Stimulated activated CD4-positive, alpha-beta T cell treated with anti-CD3 and anti-CD28 coated beads, Interleukin-15, amount 100 ng/mL, for 1 hour (primary cell): ENCODE measurements around the gene OR52N1.
A peak's percentile ranks its signal among the peaks of the same experiment; 100 is the strongest.

Experiments
- DNase-seq, 2 donors: peaks; one replicate each; pipeline ENCODE4 v3.0.0-alpha.2; 2020; ENCODE audit warnings: low read depth in 1 of 2, low spot score in 1 of 2

The OR52N1 gene

DNA sequence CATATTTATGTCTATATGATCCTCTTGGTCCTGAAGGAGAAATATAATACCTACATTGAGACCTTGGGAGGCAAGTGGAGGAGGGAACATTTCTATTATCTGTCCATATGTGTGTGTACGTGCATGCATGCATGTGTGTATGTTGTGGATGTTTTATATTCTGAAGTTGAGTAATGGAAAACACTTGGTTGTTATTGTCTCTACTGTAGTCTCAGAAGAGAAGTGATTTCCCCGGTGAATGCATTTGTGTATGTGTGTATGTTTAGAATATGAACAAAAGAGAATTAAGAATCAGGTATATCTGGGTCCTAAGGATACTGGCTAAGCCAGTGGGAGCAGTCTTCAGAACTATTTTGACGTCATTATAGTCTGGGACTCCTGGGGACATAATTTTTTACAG is at the start of gene OR52N1:
Gene OR52N1, minus strand, starts transcription at position 101 of the 400 bp plus-strand sequence. CDS start 2,449 bp downstream, outside the sequence.
- no peak for DNase-seq

DNA sequence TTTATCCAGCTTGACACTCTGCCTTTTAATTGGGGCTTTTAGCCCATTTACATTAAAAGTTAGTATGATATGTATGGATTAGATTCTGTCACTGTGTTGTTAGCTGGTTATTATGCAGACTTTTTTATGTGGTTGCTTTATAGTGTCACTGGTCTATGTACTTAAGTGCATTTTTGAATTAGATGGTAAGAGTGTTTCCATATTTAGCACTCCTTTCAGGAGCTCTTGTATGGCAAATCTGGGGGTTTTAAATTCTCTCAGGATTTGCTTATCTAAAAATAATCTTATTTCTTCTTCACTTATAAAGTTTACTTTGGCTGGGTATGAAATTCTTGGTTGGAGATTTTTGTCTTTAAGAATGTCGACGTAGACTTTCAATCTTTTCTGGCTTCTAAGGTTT is 46.6 kb upstream of the OR52N1 start:
- no peak for DNase-seq

GRCh38 chr11:5833446-5833845 is 42.4 kb upstream of the OR52N1 start:
- DNase-seq, result no peak

- no peak for DNase-seq
Observed at GRCh38 chr11:5831196-5831829, 40.2 kb upstream of the OR52N1 start.

DNA sequence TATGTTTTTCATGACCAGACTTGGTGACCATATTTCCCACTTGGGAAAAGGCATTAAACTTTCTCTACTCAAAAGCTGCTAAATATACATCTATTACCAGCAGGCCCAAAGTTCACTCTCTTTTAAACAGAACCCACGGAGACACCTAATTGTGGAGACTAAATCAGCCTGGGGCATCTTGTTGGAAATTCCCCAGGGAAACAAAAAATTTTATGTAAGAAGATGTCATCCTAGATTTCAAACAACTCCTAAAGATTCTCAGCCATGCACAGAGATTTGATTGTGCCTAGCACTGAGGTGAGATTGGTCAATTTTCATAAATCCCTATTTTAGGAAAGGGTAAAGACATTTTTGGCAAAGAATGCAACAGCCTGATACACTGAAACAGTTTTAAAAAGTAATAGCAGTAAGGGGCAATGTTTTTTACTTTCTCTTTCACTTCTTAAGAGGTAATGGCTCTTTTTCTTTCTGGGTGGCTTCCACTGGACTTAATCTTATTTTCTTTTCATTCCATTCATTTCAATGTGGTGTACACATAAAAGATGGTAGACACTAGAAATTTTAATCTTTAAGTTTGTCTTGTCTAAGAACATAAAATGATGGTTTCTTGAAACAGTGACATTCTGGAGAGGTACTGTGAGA is 27.3 kb upstream of the OR52N1 start:
- DNase-seq, result no peak

GRCh38 chr11:5815534-5815933 is 24.5 kb upstream of the OR52N1 start:
- DNase-seq, result no peak

DNA sequence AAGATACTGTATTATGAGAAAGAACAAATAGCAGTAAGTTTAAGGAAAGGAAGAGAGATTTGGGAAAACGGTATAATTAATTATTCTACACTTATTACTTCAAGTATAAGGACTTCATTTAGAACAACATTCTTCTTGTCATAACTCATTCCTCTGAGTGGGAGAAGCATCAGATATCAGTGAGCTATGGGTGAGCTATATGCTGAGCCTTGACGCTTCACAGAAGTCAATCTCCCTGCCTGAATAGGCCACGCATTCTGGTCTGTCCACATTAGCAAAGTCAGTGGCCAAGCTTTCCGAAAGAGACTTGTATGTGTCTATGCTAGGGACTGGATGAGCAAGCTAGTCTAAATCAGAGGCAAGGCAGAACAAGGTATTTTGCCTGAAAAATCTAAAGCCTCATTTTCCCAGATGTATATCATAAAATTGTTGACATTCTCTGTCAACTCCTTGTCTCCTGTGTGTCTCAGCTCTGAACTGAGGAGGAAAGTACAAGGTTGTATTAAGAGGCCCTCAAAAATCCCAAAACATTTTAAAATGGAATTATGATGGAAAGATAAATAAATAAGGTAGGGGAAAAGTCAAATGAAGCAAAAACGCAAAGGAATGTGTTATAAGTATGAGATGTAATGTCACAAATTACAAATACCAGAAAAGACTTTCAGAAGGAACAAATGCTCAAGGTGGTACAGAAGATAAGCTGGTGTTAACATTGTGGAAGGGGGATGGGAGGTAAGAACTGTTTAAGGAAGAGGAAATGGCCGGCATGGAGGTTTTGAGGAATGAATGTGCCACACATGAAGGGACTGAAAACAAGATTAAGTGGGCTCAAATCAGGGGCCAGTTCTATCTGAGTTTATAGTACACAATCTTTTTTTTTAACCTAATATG is 19.1 kb upstream of the OR52N1 start:
- no peak for DNase-seq

DNA sequence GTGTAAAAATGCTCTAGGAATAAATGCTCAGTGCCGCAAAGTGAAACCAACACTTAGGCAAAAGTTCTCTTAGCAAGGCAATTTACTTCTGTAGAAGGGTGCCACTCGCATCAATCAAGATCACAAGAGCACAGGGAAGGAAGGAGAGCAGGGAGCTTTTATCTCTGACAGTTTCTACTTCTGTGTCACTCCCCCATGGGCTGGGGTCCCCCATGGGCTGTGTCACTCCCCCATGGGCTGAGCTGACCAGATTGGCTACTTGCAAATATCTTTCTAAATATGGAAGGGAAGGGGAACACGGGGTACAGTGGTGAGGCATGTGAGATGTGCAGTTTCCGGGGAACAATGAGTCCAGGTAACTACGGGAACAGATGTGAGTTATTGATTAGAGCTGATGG is 18.1 kb upstream of the OR52N1 start:
- DNase-seq, result no peak

GRCh38 chr11:5808500-5809121 is 17.5 kb upstream of the OR52N1 start, which contains the start of gene OR52N2:
OR52N2 (plus strand) TSS chr11:5808924; CDS start chr11:5820336, 11,412 bp downstream.
- DNase-seq, result peak; percentile 35 to 47

GRCh38 chr11:5807580-5807979 is 16.5 kb upstream of the OR52N1 start:
- DNase-seq, result no peak

GRCh38 chr11:5803982-5804381 is 12.9 kb upstream of the OR52N1 start:
- no peak for DNase-seq

DNA sequence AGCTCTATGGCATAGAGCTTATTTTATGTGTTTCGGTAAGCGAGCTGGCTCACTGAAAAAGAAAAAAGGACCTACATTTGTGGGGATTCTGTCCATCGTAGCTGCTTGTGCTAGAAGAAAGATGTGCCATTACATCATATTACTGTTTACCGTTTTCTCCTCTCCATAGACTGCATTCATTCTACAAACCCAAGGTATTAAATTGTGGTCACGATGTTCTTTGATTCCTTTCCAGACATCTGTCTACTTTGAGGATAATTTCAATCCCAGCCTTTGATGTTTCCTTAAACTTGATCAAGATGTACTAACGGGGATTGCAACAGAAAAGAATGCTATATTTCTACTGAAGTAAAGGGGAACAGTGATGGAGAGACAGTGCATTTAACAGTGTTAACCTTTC is 5.5 kb upstream of the OR52N1 start:
- no peak for DNase-seq

GRCh38 chr11:5783255-5783654 is 7.8 kb downstream of the OR52N1 start, which contains the start of gene OR52N5:
OR52N5 (minus strand) TSS chr11:5783355; CDS start chr11:5778634, 4,721 bp downstream.
- DNase-seq, result no peak

GRCh38 chr11:5767056-5767455 is 24.0 kb downstream of the OR52N1 start:
- no peak for DNase-seq

- no peak for DNase-seq
Observed at GRCh38 chr11:5753943-5754342, 37.1 kb downstream of the OR52N1 start, which contains the start of gene OR52N4. OR52N4 (plus strand) TSS chr11:5754243; CDS start chr11:5754741, 498 bp downstream.

DNA sequence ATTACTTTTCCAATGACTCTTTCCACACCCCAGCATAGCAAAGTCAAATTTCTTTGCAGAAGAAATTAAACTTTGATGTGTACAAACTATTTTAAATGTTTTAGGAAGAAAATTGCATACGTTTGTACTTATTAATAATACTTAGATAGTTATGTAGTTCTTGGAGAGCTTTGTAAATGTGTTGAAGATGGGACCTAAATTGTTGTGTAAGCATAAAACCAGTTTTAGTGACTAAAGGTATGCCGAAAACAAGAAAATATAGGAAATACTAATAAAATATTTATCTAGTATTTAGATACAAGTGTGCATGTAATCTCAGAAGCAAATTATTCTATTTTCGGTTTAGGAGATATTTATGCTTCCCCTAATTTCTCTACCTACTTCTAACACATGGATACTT is 41.2 kb downstream of the OR52N1 start:
- no peak for DNase-seq

DNA sequence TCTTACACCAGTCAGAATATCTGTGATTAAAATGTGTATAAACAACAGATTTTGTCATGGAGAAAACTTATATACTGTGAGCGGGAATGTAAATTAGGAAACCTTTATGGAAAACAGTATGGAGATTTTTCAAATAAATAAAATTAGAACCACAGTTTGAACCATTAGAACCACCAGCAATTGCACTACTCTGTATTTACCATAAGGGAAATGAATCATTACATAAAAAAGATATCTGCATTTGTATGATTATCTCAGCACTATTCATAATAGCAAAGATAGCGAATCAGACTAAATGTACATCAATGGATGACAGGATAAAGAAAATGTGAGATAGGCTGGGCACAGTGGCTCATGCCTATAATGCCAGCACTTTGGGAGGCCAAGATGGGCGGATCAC is 44.5 kb downstream of the OR52N1 start:
- DNase-seq, result no peak

GRCh38 chr11:5738431-5738830 is 52.6 kb downstream of the OR52N1 start:
- DNase-seq, result no peak

DNA sequence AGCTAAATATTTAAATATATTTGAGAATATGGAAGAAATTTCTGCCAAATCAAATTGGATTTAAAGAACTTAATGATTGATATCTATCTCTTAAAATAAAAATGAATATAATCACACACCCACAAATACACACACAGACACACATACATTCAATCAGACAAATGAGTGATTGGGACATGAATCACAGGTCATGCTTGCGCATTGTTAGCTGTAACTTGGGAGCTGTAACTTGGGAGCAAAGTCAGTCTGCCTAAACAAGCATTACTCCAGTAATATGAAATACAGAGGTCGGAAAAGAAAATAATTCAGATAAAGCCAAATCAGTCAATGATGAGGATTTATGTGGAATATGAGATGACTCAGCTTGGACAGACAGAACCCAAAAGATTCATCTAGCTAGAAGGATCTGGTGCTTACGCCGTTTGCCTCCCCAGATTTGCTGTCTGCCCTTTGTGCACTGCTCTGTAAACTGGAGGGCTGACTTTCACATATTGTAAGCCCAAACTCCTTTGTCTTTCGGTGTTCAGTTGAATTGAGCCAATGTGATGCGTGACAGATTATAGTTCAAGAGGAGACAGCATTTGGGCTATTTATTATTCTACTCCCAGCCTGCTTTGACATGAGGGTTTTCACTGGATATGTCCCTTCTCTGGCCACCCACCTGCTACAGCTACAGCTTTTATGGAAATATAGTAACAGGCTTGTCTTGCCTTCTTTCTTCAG is 53.2 kb downstream of the OR52N1 start:
- DNase-seq, result no peak

- DNase-seq, result no peak
Observed at GRCh38 chr11:5737091-5737490, 54.0 kb downstream of the OR52N1 start.
